ENCODE results near the gene TSPAN9.
A peak's percentile ranks its signal among the peaks of the same experiment; 100 is the strongest.
"Not testable (repeated sequence)": the region's sequence is repeated elsewhere in the genome, so short reads cannot be mapped to it uniquely, and the experiment has no call there.

The TSPAN9 gene

GRCh38 chr12:3044141-3044630, 33.0 kb upstream of the TSPAN9 start:
- no peak for DNase-seq (ENCODE audit: low read depth in 2 of 2)

GRCh38 chr12:3045494-3045893, 31.7 kb upstream of the TSPAN9 start:
- DNase-seq (ENCODE audit: low read depth in 2 of 2): no peak

- no peak for DNase-seq (ENCODE audit: low read depth in 2 of 2)
Measured at GRCh38 chr12:3045989-3046388, 31.2 kb upstream of the TSPAN9 start.

GRCh38 chr12:3046441-3047200, 30.6 kb upstream of the TSPAN9 start:
- no peak for DNase-seq (ENCODE audit: low read depth in 2 of 2)

GRCh38 chr12:3047961-3048360, 29.2 kb upstream of the TSPAN9 start:
- no peak for DNase-seq (ENCODE audit: low read depth in 2 of 2)

GRCh38 chr12:3048540-3048939, 28.6 kb upstream of the TSPAN9 start:
- no peak for DNase-seq (ENCODE audit: low read depth in 2 of 2)

GRCh38 chr12:3049176-3049575, 28.0 kb upstream of the TSPAN9 start:
- DNase-seq (ENCODE audit: low read depth in 2 of 2): no peak

- no peak for DNase-seq (ENCODE audit: low read depth in 2 of 2)
Measured at GRCh38 chr12:3049611-3050249, 27.4 kb upstream of the TSPAN9 start.

GRCh38 chr12:3054374-3054773, 22.8 kb upstream of the TSPAN9 start:
- no peak for DNase-seq (ENCODE audit: low read depth in 2 of 2)

- no peak for DNase-seq (ENCODE audit: low read depth in 2 of 2)
Measured at GRCh38 chr12:3055026-3055703, 22.0 kb upstream of the TSPAN9 start.

GRCh38 chr12:3055704-3056467, 21.3 kb upstream of the TSPAN9 start:
- DNase-seq (ENCODE audit: low read depth in 2 of 2): no peak

- DNase-seq (ENCODE audit: low read depth in 2 of 2): no peak
Measured at GRCh38 chr12:3061059-3061458, 16.1 kb upstream of the TSPAN9 start.

GRCh38 chr12:3061501-3062215, 15.5 kb upstream of the TSPAN9 start:
- DNase-seq (ENCODE audit: low read depth in 2 of 2): no peak

- DNase-seq (ENCODE audit: low read depth in 2 of 2): no peak
Measured at GRCh38 chr12:3065300-3065699, 11.9 kb upstream of the TSPAN9 start.

GRCh38 chr12:3065846-3066245, 11.3 kb upstream of the TSPAN9 start:
- not testable (repeated sequence) for DNase-seq (ENCODE audit: low read depth in 2 of 2)

GRCh38 chr12:3069714-3070113, 7.5 kb upstream of the TSPAN9 start:
- no peak for DNase-seq (ENCODE audit: low read depth in 2 of 2)

GRCh38 chr12:3071107-3071506, 6.1 kb upstream of the TSPAN9 start:
- no peak for DNase-seq (ENCODE audit: low read depth in 2 of 2)

GRCh38 chr12:3071710-3072109, 5.5 kb upstream of the TSPAN9 start:
- DNase-seq (ENCODE audit: low read depth in 2 of 2): no peak

- DNase-seq (ENCODE audit: low read depth in 2 of 2): peak; percentile 76 to 84
Measured at GRCh38 chr12:3073438-3074250, 3.5 kb upstream of the TSPAN9 start.

GRCh38 chr12:3075315-3075714, 1.9 kb upstream of the TSPAN9 start:
- DNase-seq (ENCODE audit: low read depth in 2 of 2): no peak

Measured in stimulated activated CD4-positive, alpha-beta T cell treated with anti-CD3 and anti-CD28 coated beads, Interleukin-1b, Interleukin-23, amount 100 ng/mL, for 4 hours (primary cell).